HepG2 (cell line): Measurements from ENCODE around the gene ADGRG6. TPM values are rescaled to one million over a fixed set of nuclear protein-coding genes. Genes with fewer than 3 reads are reported as not detected.

Experiments
- BRF2 ChIP-seq: sonication (generic); formaldehyde crosslinking; IDR thresholded peaks from 2 replicates; pipeline ENCODE4 v1.8.1; 2022; ENCODE audit warnings: mild to moderate bottlenecking, missing genetic modification reagents
- CSRNP2 ChIP-seq: sonication (generic); formaldehyde crosslinking; conservative IDR thresholded peaks from 2 replicates; pipeline ENCODE4 v1.8.0; 2022; ENCODE audit warnings: low read depth, missing genetic modification reagents
- ISL2 ChIP-seq: sonication (generic); formaldehyde crosslinking; IDR thresholded peaks from 2 replicates; pipeline ENCODE4 v1.5.0; 2020; ENCODE audit warnings: missing genetic modification reagents
- NCOA2 ChIP-seq: sonication (generic); formaldehyde crosslinking; IDR thresholded peaks from 2 replicates; pipeline ENCODE4 v1.8.0; 2022; ENCODE audit warnings: inconsistent platforms
- NR2F6 ChIP-seq, 2 experiments: IDR thresholded peaks; 2 replicates each; pipeline ENCODE4 v1.6.1; 2016; ENCODE audit warnings: antibody characterized with exemption in 1 of 2, mild to moderate bottlenecking in 1 of 2
- PBX2 ChIP-seq: IDR thresholded peaks from 2 replicates; pipeline ENCODE4 v1.6.1; 2016; ENCODE audit warnings: control low read depth
- THAP7 ChIP-seq: sonication (generic); formaldehyde crosslinking; IDR thresholded peaks from 2 replicates; pipeline ENCODE4 v1.8.1; 2023; ENCODE audit warnings: mild to moderate bottlenecking, missing genetic modification reagents
- ZMYM3 ChIP-seq: sonication (generic); formaldehyde crosslinking; IDR thresholded peaks from 2 replicates; pipeline ENCODE4 v1.5.1; 2020; ENCODE audit warnings: mild to moderate bottlenecking, missing genetic modification reagents
- ZNF383 ChIP-seq: sonication (generic); formaldehyde crosslinking; IDR thresholded peaks from 2 replicates; pipeline ENCODE4 v1.4.0; 2020; ENCODE audit warnings: missing genetic modification reagents, mild to moderate bottlenecking, borderline replicate concordance
- ZNF687 ChIP-seq: sonication (generic); formaldehyde crosslinking; IDR thresholded peaks from 2 replicates; pipeline ENCODE4 v1.5.1; 2020; ENCODE audit warnings: mild to moderate bottlenecking, missing genetic modification reagents, moderate library complexity
- ZNF788 ChIP-seq: sonication (generic); formaldehyde crosslinking; IDR thresholded peaks from 2 replicates; pipeline ENCODE4 v1.5.0; 2020; ENCODE audit warnings: mild to moderate bottlenecking, missing genetic modification reagents, borderline replicate concordance
- ZSCAN30 ChIP-seq: sonication (generic); formaldehyde crosslinking; IDR thresholded peaks from 2 replicates; pipeline ENCODE4 v1.5.0; 2020; ENCODE audit warnings: mild to moderate bottlenecking, missing genetic modification reagents
- polyA plus RNA-seq, 8 experiments: library from polyadenylated mRNA; depleted of rRNA in 3 of 8; stranded (reverse) in 7 of 8; unstranded in 1 of 8; fragments of >200 nt; fragmentation: Illumina TruSeq in 4 of 8; extraction: Trizol in 4 of 8; gene quantifications; 2 replicates each; pipeline versions ENCODE4 v1.2.1 to v1.2.3, GENCODE V29; 2011 to 2016; ENCODE audit warnings: low read depth in 4 of 8, missing spikeins in 1 of 8, mixed read lengths in 1 of 8; ENCODE audit not compliant: insufficient read depth in 1 of 8
- total RNA-seq, 5 experiments: library from RNA; depleted of rRNA; stranded (reverse); fragments of >200 nt; fragmentation: Illumina TruSeq; extraction: Trizol; gene quantifications; 2 replicates each; pipeline ENCODE4 v1.2.3, GENCODE V29; 2016; ENCODE audit warnings: low read depth in 1 of 5
- TF ChIP-seq, protein P1 (sequence below), 2 experiments: sonication (generic) in 1 of 2; formaldehyde crosslinking in 1 of 2; IDR thresholded peaks; 2 replicates each; pipeline versions ENCODE4 v1.6.1 to v1.9.0; 2014 to 2022; ENCODE audit warnings: antibody characterized with exemption in 1 of 2, borderline replicate concordance in 1 of 2, inconsistent platforms in 1 of 2, low read depth in 1 of 2, missing genetic modification reagents in 1 of 2

The ADGRG6 gene
- total and polyA plus RNA-seq, 2 of the 13 experiments (the other 11 are each of a cell fraction or from before 2014, with no cell fraction given): 129 to 249 TPM

- TF ChIP-seq ISL2 (CRISPR knock-in tag): peak; percentile 31; the same call in 1 of the 2 replicates
- TF ChIP-seq ZNF788 (CRISPR knock-in tag): no peak
- TF ChIP-seq ZNF687 (CRISPR knock-in tag): peak; percentile 84
- TF ChIP-seq BRF2 (CRISPR knock-in tag): no peak
- no peak for TF ChIP-seq ZNF383
- no peak for TF ChIP-seq THAP7
- TF ChIP-seq CSRNP2 (CRISPR knock-in tag): no peak
- no peak for TF ChIP-seq PBX2 (CRISPR knock-in tag)
- peak; percentile 10; the same call in 1 of the 2 replicates for TF ChIP-seq NR2F6 (IDR thresholded peaks at IDR 0.05)
- no peak for TF ChIP-seq NR2F6 (CRISPR knock-in tag; IDR thresholded peaks at IDR 0.05)
- no peak for TF ChIP-seq ZSCAN30 (CRISPR knock-in tag)
- TF ChIP-seq NCOA2 (CRISPR knock-in tag): no peak
- TF ChIP-seq ZMYM3 (CRISPR knock-in tag): no peak
- TF ChIP-seq, protein P1, sequence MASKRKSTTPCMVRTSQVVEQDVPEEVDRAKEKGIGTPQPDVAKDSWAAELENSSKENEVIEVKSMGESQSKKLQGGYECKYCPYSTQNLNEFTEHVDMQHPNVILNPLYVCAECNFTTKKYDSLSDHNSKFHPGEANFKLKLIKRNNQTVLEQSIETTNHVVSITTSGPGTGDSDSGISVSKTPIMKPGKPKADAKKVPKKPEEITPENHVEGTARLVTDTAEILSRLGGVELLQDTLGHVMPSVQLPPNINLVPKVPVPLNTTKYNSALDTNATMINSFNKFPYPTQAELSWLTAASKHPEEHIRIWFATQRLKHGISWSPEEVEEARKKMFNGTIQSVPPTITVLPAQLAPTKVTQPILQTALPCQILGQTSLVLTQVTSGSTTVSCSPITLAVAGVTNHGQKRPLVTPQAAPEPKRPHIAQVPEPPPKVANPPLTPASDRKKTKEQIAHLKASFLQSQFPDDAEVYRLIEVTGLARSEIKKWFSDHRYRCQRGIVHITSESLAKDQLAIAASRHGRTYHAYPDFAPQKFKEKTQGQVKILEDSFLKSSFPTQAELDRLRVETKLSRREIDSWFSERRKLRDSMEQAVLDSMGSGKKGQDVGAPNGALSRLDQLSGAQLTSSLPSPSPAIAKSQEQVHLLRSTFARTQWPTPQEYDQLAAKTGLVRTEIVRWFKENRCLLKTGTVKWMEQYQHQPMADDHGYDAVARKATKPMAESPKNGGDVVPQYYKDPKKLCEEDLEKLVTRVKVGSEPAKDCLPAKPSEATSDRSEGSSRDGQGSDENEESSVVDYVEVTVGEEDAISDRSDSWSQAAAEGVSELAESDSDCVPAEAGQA (IDR thresholded peaks at IDR 0.05; ENCODE audit: low read depth): no peak
- TF ChIP-seq, protein P1 (CRISPR knock-in tag; IDR thresholded peaks at IDR 0.05; ENCODE audit: borderline replicate concordance): no peak
Observed at GRCh38 chr6:142376800-142377496, 75.1 kb downstream of the ADGRG6 start (continued).
